SK-N-SH treated with all-trans-retinoic acid at 6 μM for 48 hours (cell line): ENCODE results near the gene GMPR2.

Experiments
- CSDC2 ChIP-seq: fragments of 250-450 bp; sonication (Bioruptor Pico); IDR thresholded peaks from 2 replicates; pipeline ENCODE4 v1.5.0; 2020; ENCODE audit warnings: mild to moderate bottlenecking, moderate library complexity
- ISL1 ChIP-seq: fragments of 250-450 bp; sonication (Bioruptor Pico); IDR thresholded peaks from 2 replicates; pipeline ENCODE4 v2.1.2; 2022; ENCODE audit warnings: mild to moderate bottlenecking, moderate library complexity
- ZFP3 ChIP-seq: fragments of 250-450 bp; sonication (Bioruptor Pico); IDR thresholded peaks from 2 replicates; pipeline ENCODE4 v1.5.0; 2020; ENCODE audit warnings: mild to moderate bottlenecking, moderate library complexity
- ZFP30 ChIP-seq: fragments of 450-650 bp; formaldehyde crosslinking; IDR thresholded peaks from 2 replicates; pipeline ENCODE4 v1.5.0; 2022; ENCODE audit warnings: mild to moderate bottlenecking, moderate library complexity
- ZNF70 ChIP-seq: fragments of 450-650 bp; formaldehyde crosslinking; IDR thresholded peaks from 2 replicates; pipeline ENCODE4 v1.5.0; 2020; ENCODE audit warnings: mild to moderate bottlenecking, moderate library complexity

DNA sequence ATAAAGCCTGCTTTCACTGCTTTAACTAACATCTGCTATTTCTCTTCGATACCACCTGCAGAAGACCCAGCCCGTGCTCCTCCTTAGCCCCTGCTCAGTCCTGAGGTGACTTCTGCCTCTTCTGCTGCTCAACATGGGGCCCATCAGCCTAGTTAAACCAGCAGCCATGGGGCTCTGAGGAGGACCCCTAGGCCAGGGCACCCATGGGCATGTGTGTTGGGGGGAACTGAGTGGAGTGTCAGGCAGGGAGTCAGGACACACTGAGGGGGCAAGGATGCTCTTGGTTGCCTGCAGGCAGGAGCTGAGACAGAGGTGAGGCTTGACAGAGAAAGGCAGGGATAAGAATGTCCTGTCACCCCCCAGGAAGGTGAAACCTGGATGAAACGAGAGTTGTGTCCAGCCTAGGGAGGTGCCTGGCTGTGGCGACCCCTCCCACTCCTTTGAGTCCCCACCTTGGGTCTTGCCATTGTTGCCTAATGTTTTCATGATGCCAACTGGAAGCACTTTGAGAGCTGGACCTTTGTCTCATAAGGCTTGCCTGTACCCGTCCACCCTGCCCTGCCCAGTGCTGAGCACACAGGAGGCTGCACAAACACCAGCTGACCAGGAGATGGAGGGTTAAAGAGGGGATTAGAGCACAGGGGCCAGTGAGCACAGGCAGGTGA, 51.2 kb downstream of the GMPR2 start:
- TF ChIP-seq ZFP30 (CRISPR knock-in tag) (no peak), ZFP3 (CRISPR knock-in tag) (no peak), ZNF70 (CRISPR knock-in tag) (no peak), CSDC2 (CRISPR knock-in tag) (no peak), ISL1 (CRISPR knock-in tag) (no peak)
